ENCODE results near the gene ATP5PO.

Gene ATP5PO

GRCh38 chr21:33915368-33916199, at the start of gene ATP5PO:
Gene ATP5PO (minus strand): TSS chr21:33915804. CDS start chr21:33915763, 41 bp downstream.
- DNase-seq (ENCODE audit: low spot score): peak; percentile 98

GRCh38 chr21:33964706-33965325, 49.2 kb upstream of the ATP5PO start:
- DNase-seq (ENCODE audit: low spot score): no peak

DNA sequence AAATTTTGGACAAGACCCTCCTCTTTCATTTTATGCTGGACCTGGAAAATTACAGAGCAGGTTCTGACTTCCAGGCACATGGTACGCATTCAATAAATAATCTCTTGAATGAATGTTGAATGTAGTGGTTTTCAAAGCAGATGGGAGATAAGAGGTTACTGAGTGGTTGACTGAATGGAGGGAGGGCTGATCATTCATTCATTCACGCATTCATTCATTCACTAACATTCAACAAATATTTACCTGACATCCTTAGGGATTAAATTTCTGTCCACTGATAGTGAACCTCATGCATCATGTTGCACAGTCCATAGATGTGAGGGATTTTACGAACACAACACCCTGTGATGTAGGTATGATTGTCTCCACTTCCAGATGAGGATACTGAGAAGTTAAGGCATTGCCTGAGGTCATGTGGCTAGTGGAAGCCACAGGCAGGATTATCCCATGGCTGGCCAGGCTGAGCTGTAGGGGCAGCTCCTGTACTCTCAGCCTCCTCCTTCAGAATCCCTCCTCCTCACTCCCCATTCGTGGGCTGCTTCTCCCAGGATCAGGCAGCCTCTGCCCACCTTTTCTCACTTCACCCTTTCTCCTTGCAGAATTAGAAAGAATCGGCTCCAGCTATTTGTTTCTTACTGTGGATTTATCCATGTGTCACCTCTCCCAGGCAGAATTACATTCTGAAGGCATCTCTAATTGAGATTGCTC, 48.4 kb upstream of the ATP5PO start:
- DNase-seq (ENCODE audit: low spot score): no peak

GRCh38 chr21:33962290-33962689, 46.7 kb upstream of the ATP5PO start:
- DNase-seq (ENCODE audit: low spot score): no peak

GRCh38 chr21:33961061-33961460, 45.5 kb upstream of the ATP5PO start:
- no peak for DNase-seq (ENCODE audit: low spot score)

DNA sequence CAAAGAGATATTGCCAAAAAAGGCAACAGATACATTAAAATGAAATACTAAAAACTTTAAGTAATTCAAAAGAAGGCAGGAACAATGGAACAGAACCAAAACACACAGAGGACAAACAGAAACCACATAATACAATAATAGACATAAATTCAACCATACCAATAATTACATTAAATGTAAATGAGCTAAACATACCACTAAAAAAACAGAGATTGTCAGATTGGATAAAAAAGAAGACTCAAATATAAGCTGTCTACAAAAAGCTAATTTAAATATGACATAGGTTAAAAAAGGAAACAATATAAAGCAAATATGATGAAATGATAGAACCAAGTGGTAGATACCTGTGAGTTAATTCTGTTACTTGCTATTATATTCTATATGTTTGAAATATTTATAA, 44.1 kb upstream of the ATP5PO start:
- DNase-seq (ENCODE audit: low spot score): no peak

DNA sequence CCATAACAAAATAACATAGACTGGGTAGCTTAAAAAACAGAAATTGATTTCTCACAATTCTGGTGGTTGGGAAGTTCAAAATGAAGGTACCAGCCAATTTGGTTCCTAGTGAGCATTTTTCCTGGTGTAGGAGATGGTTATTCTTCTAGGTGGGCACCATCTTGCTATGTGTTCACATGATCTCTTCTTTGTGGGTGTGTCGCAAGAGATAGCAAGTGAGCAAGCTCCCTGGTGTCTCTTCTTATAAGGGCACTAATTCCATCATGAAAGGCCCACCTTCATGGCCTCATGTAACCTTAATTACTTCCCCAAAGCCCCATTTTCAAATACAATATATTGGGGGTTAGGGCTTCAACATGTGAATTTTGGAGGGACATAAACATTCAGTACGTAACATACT, 38.8 kb upstream of the ATP5PO start:
- DNase-seq (ENCODE audit: low spot score): no peak

DNA sequence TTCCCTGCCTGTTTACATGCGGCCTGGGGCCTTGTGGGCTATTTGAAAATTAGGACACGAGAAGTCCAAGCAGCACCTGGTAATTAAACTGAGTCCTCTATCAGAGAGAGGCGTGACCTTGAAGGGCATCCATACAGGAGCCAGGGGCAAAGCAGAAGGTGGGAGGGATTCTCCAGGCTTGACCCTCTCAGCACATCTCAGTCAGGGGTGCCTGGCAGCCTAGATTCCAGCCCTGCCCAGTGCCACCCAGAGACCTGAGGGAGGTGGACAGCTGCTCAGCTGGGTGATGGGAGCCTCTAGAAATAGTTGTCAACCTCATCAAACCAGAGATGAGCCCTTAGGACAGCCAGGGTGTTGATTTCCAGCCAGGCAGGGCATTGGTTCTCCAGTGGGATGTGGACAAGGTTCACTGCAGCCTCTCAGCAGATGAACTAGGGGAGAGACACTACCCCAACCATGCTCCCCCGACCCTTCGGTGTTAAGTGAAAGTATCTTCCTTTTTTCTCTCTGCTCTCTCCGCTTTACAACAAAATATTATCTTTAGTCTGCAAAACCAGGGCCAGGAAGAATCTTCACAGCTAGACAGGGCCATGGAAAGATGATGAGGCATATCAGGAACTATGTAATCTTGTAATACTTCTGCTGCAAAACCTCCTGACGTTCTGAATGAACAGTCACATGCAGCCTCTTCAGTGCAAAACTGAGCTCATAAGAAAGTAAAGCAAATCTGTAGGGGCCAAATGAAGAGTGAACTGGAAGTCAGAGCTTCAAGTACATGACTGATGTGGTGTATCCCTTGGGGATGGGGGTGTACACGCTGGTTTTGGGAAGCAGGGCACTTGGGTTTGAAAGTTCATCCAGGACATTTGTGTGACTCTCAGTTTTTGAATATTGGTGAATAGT, 35.9 kb upstream of the ATP5PO start:
- DNase-seq (ENCODE audit: low spot score): no peak

- no peak for DNase-seq (ENCODE audit: low spot score)
Measured at GRCh38 chr21:33950431-33951079, 35.0 kb upstream of the ATP5PO start.

GRCh38 chr21:33949516-33950430, 34.2 kb upstream of the ATP5PO start:
- DNase-seq (ENCODE audit: low spot score): no peak

DNA sequence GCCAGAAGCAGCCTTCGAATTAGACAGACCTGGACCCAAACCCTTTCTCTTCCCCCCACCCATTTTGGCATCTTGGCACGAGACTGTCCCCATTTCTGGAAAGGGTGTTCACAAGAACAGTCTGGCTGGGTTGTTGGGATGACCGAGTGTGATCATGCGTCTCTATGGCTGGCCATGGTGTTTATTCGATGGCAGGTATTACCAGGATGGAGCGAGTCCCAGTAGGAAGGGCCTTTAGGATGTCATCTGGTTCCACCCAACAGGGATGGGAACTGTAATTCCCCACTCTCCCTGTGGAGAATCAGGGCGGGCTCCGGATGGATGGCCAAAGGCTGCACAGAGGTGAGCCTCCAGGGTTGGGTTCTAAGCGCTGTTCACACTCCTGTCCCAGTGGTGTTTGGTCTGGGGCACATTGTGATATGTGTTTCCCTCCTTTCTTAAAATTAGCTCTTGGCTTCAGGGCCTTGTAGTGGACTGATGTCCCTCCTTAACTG, 33.4 kb upstream of the ATP5PO start:
- no peak for DNase-seq (ENCODE audit: low spot score)

DNA sequence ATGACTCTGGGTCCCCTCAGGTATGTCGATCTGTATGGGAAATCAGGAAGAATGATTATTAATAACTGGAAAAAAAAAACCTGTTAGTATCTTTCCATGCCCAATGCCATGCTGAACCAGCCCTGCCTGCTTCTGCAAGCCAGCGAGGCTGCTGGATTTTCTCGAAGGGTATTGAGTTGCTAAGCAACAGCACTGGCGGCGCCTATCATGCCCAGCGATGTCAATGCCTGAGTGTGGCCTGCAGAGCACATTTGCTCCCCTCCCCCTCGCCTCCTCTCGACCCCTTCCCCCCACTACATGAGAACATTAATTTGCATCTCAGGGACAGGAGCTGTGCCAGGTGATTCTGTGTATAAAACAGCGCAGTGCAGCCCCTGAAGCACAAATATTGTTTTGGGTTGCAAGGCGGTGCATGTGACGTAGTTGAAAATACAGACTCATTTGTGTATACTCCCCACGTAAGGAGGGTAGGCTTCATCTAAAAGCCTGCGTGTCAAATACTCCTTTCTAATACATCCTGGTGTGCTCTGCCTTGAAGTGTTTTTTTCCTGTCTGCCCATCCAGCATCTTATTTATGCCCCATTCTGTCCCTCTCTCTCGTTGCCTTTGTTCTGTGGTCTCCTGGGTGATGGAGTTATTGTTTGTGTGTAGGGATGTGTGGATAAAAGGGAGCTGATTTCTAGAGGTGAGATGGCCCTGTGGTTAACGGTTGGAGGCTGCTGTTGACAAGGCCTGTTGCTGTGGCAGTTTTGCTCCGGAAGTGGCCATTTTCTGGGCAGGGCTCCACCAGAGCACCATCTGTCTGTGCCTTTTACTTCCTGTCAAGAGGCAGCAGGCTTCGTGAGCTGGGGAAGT, 32.7 kb upstream of the ATP5PO start:
- DNase-seq (ENCODE audit: low spot score): peak; percentile 67

- peak; percentile 96 for DNase-seq (ENCODE audit: low spot score)
Measured at GRCh38 chr21:33947451-33948095, 32.0 kb upstream of the ATP5PO start.

- DNase-seq (ENCODE audit: low spot score): no peak
Measured at GRCh38 chr21:33945652-33946270, 30.2 kb upstream of the ATP5PO start.

GRCh38 chr21:33944185-33944763, 28.7 kb upstream of the ATP5PO start:
- no peak for DNase-seq (ENCODE audit: low spot score)

- no peak for DNase-seq (ENCODE audit: low spot score)
Measured at GRCh38 chr21:33943293-33943692, 27.7 kb upstream of the ATP5PO start.

- no peak for DNase-seq (ENCODE audit: low spot score)
Measured at GRCh38 chr21:33942426-33942825, 26.8 kb upstream of the ATP5PO start.

DNA sequence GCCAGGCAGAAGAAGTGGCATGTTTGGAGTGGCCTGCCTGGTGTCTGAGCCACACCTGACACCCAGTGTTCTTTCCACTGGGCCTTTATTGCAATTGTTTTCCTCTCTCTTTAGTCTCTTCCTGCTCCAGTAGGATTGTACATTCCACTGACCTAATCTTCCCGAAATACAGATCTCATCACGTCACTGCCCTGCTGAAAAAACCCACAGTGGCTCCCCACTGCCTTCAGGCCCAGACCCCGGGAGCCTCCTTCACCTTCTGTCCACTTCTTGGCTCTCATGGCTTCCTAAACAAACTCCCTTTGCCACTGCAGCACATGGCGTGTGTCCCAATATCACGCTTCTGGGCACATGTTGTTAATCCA, 25.3 kb upstream of the ATP5PO start:
- DNase-seq (ENCODE audit: low spot score): no peak

Data from RKO (cell line).